HG03060 (cell line): ENCODE measurements around the gene FGG.
"Not testable (repeated sequence)": the region's sequence is repeated elsewhere in the genome, so short reads cannot be mapped to it uniquely, and the experiment has no call there.

Experiments used
- ATAC-seq: cut with Tn5 transposase; IDR thresholded peaks from one replicate; pipeline ENCODE4 v1.9.1; 2021; ENCODE audit warnings: low read depth, moderate number of reproducible peaks; ENCODE audit not compliant: unreplicated experiment

Gene FGG

GRCh38 chr4:154614306-154614705 lies 1.9 kb upstream of the FGG start:
- ATAC-seq = no peak

DNA sequence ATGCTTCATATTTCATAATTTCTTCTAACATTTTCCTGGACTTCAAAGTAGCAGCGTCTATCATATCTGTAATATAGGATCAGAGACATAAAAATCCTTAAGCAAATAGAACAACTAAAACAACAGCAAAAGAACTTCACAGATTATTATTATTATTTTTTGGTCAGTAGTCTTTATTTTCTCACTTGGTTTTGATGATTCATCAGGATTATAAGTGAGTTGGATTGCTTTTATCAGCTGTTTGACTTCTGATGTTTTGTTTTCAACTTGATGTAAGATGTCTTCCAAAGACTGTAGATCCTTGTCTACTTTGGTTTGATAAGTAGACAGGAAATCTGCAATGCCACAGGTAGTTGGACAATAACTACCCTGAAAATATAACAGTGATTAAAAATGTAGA lies 623 bp downstream of the FGG start:
- ATAC-seq = no peak

DNA sequence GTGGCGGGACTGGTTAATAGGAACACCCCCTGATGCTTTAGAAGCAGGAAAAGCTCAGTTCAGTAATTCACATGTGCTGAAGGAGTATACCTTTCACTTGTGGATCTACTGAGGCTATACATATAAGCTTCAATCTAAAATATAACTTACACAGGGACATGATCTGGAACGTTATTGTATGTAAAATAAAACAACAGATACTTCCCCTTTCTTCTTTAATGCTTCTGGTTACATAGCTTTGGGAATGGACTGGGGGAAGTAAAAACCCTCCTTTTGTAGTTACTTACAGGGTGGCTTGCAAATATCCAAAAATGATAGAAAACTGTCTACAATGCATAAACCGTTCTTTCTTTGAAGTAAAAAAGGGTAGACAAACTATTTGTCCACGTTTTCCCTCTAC lies 1.9 kb downstream of the FGG start:
- no peak for ATAC-seq

- no peak for ATAC-seq
Measured at GRCh38 chr4:154609532-154609931, 2.9 kb downstream of the FGG start.

GRCh38 chr4:154608361-154609252 lies 3.8 kb downstream of the FGG start:
- no peak for ATAC-seq

GRCh38 chr4:154606728-154607723 lies 5.4 kb downstream of the FGG start:
- no peak for ATAC-seq

DNA sequence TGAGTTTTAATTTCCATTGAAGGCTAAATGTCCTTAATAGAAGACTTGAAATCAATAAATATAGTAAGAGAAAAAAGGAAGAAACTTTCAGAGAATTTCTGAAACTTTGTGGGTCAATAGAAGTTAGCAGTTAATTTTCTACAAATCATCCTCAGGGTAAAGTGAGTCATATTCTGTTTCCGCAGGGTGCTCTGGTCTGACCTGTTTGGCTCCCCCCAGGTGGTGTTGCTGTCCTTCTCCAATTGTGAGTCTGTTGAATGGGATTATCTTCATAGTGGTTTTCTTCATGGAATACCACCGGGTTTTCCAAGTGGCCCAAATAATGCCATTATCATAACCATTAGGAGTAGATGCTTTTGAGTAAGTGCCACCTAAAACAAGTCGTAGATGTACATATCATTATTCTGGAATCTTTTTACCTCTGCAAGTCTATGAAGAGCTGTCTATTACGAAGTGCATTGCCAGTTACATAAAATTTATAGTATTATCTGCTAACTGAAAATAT lies 7.7 kb downstream of the FGG start:
- ATAC-seq = no peak

GRCh38 chr4:154603033-154603943 lies 9.2 kb downstream of the FGG start:
- no peak for ATAC-seq

- no peak for ATAC-seq
Measured at GRCh38 chr4:154602404-154603020, 9.9 kb downstream of the FGG start.

- no peak for ATAC-seq
Measured at GRCh38 chr4:154597798-154598774, 14.4 kb downstream of the FGG start.

GRCh38 chr4:154597281-154597680 lies 15.2 kb downstream of the FGG start:
- not testable (repeated sequence) for ATAC-seq

DNA sequence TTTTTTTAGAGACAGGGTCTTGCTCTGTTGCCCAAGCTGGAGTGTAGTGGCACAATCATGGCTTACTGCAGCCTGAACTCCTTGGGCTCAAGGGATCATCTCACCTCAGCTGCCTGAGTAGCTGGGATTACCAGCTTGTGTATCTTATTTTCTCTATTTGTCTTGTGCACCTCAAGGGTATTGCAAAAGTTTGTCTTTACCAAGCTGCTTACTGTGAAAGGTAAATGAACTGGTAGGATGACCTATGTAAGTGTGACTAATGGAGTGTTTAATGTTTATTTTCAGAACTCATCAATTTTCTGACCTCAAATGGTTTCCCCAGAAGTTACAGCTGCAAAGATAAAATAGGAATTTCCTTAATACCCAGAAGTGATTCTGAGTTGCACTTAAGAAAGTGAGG lies 16.6 kb downstream of the FGG start:
- no peak for ATAC-seq

- not testable (repeated sequence) for ATAC-seq
Measured at GRCh38 chr4:154594343-154594742, 18.1 kb downstream of the FGG start.

DNA sequence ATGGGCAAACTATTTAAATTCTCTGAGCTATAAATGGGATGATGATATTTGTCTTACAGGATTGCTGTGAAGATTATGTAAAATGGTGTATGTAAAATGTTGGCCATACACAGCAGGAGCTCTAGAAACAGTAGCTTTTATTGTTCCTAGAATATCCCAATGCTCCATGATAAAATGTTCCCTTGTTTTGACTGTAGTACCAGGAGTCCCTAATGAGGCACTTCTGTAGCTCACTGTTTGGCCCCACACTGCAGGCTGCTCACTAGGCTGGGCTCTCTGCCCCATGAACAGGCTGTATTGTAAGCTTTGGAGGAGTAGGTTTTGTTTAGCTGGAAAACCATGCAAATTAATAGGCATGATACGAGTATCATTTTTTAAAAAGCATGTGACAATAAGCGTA lies 18.6 kb downstream of the FGG start:
- no peak for ATAC-seq

DNA sequence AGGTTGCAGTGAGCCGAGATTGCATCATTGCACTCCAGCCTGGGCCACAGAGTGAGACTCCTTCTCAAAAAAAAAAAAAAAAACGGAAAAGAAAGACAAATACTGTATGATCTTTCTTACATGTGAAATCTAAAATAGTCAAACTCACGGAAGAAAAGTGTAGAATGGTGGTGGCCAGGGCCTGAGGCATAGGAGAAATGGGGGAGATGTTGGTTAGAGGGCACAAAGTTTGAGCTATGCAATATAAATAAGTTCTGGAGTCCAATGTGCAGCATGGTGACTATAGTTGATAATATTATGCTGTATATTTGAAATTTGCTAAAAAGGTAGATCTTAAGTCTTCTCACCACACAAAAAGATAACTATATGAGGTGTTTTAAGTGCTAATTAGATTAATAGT lies 20.6 kb downstream of the FGG start:
- no peak for ATAC-seq

- no peak for ATAC-seq
Measured at GRCh38 chr4:154590329-154591006, 22.0 kb downstream of the FGG start, which contains the start of gene FGA. Gene FGA (minus strand): TSS chr4:154590742. CDS start chr4:154590687, 55 bp downstream.

GRCh38 chr4:154589296-154590197 lies 22.9 kb downstream of the FGG start:
- ATAC-seq = no peak
